ENCODE results near the gene SETD2. TPM values are rescaled to one million over a fixed set of nuclear protein-coding genes. Genes with fewer than 3 reads are reported as not detected.

Gene SETD2
- polyA plus RNA-seq, 1 donor, result 35.8 TPM

DNA sequence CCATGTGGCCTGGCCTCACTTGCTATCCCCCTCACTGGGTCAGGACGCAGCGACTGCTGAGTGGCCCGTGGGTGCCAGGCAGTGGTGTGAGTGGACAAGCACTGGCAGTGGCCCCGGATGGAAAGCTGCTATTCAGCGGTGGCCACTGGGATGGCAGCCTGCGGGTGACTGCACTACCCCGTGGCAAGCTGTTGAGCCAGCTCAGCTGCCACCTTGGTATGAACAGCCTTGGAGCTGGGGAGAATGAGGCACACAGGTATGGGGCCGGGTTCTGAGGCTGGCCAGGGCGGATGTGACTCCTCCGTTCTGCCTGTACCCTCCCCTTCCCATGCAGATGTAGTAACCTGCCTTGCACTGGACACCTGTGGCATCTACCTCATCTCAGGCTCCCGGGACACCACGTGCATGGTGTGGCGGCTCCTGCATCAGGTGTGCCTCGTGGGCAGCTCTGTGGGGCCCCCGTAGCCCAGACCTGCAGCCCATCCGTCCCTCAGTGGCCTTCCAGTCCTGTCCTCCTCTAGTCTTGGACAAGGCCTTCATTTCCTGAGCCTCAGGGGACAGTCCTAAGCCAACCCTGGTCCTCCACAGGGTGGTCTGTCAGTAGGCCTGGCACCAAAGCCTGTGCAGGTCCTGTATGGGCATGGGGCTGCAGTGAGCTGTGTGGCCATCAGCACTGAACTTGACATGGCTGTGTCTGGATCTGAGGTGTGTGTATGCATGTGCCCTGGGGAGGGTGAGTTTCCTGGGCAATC is 156.3 kb downstream of the SETD2 start:
- DNase-seq, result no peak

DNA sequence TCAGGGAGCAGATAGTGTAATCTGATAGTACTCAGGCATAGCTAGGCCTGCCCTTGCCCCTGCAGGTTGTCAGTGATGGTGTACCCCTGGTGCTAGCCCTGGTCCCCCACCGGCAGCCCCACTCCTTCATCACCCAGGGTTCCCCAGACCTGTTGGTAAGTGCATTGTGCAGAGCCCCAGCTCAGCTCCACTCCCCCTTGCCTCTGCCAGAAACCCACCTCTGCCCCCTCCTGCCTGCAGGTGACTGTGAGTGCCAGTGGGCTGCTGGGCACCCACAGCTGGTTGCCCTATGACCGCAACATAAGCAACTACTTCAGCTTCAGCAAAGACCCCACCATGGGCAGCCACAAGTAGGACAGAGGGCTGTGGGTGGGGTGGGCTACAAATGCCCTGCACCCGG is 156.9 kb downstream of the SETD2 start:
- no peak for DNase-seq

DNA sequence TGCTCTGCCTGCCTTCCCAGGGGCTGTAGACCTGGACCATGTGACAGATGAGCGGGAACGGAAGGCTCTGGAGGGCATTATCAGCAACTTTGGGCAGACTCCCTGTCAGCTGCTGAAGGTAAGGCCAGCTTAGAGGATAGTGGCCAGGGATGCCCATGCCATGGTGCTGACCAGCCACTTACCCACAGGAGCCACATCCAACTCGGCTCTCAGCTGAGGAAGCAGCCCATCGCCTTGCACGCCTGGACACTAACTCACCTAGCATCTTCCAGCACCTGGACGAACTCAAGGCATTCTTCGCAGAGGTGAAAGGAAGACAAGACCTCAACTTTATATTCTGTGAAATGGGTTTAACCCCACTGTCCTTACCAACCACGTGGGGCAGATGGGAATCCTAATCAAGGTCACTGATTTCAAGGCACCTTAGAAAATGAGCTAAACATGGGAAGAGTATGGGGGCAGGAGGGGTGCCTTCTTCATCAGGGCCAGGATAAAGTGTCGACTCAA is 157.7 kb downstream of the SETD2 start:
- no peak for DNase-seq

DNA sequence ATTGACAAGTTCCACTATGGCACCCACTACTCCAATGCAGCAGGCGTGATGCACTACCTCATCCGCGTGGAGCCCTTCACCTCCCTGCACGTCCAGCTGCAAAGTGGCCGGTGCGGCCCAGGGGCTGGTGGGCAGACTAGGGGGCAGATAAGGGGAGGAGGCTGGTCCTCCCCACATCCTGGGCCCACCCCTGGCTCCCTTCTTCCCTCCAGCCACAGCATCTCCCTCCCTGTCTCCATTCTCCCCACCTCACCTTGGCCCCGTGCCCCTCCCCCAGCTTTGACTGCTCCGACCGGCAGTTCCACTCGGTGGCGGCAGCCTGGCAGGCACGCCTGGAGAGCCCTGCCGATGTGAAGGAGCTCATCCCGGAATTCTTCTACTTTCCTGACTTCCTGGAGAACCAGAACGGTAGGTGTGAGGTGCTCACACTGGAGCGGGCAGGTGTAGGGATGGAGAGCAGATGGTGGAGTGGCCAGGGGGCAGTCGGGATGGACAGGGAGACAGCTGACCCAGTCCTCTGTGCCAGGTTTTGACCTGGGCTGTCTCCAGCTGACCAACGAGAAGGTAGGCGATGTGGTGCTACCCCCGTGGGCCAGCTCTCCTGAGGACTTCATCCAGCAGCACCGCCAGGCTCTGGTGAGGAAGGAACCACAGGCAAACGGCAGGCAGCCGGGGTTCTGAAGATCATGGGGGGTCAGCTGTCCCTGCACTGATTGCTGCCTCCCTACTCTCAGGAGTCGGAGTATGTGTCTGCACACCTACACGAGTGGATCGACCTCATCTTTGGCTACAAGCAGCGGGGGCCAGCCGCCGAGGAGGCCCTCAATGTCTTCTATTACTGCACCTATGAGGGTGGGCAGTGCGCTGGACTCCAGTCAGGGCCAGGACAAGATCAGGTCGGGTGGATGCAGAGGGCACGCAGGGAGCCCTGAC is 158.4 kb downstream of the SETD2 start:
- no peak for DNase-seq

DNA sequence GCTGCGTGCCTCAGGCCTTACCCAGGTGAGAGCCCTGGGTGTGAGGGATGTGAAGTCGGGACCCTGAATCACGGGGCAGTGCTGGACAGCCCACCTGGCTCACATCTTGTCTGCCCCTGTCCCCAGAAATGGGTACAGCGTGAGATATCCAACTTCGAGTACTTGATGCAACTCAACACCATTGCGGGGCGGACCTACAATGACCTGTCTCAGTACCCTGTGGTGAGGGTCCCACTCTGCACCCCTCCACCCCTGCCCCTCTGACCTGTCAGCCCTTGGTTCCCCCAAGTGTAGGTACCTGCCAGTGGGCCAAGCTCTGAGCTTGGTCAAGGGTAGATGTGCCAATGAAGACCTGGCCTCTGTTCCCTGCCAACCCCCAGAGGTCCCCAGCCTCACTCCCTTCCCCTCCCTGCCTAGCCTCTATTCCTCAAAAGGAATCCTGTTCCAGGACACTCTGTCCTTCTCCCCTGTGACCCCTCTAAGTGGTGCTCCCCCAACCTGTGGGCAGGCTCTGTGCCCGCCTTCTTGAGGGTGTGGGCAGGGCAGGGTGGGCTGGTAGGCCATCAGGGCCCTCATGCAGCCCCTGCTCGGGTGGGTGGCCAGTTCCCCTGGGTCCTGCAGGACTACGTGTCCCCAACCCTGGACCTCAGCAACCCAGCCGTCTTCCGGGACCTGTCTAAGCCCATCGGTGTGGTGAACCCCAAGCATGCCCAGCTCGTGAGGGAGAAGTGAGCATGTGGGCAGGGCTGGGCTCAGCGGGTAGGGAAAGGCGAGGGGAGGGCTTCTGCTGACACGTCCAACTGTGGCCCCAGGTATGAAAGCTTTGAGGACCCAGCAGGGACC is 159.3 kb downstream of the SETD2 start:
- no peak for DNase-seq

DNA sequence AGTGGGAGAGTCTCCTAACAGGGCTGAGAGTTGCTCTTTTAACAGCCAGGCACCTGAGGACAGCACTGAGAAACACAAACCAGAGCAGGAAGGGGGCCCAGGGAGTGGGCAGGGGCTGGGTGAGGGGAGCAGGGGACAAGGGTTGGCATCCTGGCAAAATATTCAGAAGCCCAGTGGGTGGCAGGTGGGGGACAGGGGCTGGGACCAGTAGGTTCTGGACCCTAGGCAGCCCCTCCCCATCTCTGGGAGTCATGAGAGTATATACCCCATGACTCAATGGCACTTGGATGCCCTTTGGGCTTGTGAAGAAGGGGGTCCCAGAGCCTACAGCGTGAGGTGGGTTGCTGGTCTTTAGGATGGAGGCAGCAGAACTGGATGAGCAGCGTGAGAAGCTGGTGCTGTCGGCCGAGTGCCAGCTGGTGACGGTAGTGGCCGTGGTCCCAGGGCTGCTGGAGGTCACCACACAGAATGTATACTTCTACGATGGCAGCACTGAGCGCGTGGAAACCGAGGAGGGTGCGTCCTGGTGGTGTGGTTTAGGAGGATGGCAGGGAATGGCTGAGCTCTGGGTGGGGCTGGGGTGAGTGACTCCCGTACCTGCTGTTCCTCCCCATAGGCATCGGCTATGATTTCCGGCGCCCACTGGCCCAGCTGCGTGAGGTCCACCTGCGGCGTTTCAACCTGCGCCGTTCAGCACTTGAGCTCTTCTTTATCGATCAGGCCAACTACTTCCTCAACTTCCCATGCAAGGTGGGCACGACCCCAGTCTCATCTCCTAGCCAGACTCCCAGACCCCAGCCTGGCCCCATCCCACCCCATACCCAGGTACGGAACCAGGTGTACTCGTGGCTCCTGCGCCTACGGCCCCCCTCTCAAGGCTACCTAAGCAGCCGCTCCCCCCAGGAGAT is 160.2 kb downstream of the SETD2 start:
- DNase-seq, result no peak

DNA sequence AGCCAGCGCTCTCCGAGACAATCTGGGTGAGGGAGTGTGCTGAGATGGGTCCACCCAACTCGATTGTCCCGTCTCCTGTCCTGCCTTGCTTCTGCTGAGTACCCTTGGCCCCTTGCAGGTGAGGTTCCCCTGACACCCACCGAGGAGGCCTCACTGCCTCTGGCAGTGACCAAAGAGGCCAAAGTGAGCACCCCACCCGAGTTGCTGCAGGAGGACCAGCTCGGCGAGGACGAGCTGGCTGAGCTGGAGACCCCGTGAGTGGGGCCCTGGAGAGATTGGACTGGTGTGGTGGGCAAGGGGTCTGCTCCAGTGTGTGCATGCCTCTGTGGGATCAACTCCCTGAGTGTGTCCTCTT is 160.9 kb downstream of the SETD2 start:
- DNase-seq, result no peak

DNA sequence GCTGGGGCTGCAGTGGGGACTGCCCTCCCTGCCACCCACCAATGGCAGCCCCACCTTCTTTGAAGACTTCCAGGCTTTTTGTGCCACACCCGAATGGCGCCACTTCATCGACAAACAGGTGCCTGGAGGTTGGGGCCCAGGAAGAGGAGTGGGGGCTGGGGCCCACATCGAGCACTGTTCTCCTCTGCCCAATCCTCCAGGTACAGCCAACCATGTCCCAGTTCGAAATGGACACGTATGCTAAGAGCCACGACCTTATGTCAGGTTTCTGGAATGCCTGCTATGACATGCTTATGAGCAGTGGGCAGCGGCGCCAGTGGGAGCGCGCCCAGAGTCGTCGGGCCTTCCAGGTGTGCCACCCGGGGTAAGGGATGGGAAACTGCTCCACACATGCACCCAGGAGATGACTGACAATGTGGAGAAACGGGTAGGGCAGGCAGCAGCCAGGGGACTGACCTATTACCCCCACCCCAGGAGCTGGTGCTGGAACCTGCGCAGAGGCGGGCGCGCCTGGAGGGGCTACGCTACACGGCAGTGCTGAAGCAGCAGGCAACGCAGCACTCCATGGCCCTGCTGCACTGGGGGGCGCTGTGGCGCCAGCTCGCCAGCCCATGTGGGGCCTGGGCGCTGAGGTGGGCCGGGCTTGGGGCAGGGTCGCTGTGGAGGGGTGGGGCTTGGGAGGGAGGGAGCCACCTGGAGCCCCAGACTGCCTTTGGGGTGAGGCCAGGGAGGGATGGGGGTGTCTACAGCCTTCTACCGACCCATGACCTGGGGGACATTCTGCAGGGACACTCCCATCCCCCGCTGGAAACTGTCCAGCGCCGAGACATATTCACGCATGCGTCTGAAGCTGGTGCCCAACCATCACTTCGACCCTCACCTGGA is 161.5 kb downstream of the SETD2 start:
- DNase-seq, result no peak

DNA sequence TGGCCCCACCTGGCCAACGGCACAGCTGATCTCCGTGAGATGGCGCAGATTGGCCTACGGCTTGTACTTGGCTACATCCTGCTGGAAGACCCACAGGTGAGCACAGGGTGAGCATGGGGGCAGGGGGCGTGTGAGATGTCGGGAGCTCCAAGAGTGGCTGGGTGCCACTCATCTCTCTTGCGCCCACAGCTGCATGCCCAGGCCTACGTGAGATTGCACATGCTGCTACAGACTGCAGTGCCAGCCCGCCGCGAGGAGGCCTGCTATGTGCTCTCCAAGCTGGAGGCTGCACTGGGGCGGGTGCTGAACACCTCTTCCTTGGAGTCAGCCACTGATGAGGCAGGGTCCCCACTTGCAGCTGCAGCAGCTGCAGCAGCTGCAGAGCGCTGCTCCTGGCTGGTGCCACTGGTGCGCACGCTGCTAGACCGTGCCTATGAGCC is 162.2 kb downstream of the SETD2 start:
- no peak for DNase-seq

DNA sequence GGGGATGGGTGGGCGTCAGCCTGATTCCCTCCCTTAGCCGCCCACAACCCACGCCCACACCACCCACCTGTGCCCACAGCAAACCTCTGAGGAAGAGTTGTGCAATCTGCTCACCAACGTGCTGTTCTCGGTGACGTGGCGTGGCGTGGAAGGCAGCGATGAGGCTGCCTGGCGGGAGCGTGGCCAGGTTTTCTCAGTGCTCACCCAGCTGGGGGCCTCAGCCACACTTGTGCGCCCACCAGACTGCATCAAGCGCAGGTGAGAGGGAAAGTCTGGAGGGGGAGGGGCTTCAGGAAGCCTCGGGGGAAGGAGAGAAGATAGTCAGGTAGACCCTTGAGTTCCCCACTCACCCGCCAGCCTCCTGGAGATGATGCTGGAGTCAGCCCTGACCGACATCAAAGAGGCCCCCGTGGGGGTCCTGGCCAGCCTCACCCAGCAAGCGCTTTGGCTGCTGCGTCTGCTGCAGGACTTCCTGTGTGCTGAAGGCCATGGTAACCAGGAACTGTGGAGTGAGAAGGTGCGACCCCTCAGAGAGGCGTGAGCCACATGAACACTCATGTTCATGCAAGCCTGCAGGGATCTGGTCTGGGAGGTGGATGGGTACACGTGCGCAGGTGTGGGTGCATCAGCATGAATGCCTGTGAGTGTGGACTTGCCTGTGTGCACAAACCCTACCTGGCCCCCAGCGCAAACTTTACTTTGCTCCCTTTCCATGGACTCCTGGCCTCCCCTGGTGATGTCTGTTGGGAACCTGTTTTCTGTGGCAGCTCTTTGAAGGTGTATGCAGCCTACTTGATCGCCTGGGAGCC is 162.8 kb downstream of the SETD2 start:
- no peak for DNase-seq

DNA sequence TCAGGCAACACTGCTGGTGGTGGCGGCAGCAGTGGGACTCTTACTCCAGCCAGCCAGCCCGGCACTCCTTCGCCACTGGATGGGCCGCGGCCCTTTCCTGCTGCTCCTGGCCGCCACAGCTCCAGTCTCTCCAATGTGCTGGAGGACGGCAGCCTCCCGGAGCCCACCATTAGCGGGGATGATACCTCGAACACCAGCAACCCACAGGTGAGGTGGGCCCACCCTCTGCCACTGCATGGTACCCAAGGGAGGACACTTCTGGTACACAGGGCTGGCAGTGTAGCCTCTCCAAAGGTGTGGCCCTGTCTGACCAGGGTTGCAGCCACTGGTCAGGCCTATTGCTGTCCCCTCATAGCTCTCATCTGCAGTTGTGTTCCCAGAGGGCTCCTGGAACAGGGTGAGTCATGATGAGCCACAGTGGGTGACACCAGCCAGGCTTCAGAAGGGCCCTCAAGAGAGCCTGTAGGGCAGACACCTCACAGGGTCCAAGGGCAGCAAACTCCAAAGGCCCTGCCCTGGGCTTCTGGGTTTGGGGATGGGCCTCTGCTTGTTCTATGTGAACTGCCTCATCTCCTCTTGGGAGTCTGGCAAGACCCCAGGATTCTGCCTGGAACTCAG is 163.6 kb downstream of the SETD2 start:
- DNase-seq, result no peak

DNA sequence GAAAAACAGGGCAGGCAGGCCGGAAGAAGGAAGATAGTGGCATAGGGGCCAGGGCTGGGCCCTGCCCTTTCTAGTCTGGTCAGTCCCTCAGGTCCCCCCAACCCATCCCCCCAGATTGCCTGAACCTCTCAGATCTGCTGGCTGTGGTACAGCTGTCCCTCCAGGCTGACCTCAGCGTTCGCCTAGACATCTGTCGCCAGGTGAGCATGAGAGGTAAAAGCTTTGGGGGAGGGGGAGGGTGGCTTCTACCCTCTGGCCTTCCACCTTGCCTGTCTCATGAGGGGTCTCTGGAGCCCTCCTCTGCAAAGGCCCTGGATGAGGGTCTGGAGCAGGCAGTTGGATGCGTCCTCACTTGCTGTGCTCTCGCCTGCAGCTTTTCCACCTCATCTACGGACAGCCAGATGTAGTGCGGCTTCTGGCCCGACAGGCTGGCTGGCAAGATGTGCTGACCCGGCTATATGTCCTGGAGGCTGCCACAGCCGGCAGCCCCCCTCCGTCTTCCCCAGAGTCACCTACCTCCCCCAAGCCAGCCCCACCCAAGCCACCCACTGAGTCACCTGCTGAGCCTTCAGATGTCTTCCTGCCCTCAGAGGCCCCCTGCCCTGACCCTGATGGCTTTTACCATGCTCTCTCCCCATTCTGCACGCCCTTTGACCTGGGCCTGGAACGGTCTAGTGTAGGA is 164.3 kb downstream of the SETD2 start:
- DNase-seq, result no peak

DNA sequence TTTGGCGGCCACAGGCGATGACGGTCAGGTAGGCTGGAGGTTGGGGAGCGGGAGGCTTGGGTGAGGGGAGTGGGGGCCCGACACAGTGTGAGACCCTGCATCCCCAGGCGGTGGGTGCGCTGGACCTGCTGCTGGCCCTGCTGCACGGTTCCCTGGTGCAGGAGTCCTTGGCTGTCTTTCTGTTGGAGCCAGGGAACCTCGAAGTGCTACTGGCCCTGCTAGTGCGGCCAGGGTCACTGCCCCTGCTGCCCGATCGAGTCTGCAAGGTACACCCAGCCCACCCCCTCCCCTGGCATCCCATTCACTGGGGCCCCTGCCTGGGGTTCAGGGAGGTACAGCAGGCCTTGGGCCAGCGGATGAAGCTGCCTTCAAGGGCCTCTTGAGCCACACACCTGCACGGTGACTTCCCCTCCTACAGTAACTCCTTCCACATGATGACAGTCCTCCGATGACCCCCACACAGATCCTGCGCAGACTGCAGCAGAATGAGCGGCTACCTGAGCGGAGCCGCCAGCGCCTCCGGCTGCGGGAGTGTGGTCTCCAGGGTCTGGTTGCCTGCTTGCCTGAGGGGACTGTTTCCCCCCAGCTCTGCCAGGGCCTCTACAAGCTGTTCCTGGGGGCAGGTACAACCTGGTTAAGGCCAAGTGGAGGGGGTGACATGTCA is 164.9 kb downstream of the SETD2 start:
- no peak for DNase-seq

DNA sequence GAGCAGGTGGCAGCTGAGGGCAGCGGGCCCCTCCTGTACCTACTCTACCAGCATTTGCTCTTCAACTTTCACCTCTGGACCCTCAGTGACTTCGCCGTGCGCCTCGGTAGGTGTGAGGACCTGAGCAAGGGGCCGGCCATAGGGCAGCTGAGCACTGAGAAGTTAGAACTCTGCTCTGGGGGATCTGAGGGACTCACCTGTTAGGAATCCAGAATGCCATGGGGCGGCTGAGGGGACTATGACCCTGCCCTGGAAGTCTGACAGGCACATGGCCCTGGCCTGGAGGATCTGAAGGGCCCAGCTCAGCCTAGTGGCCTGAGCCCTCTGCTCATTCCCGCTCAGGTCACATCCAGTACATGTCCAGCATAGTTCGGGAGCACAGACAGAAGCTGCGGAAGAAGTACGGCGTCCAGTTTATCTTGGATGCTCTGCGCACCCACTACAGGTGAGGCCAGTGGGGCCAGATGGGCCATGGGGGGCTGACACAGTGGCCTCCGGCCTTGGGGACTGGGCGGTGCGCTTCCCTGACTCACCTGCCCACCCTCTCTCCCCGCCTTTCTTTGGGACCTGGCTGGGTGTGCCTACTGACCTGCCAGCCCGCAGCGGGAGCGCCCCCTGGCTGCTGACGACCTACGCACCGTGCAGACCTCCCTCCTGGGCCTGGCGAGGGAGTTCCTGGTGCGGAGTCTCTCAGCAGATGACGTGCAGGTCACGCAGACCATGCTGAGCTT is 165.6 kb downstream of the SETD2 start:
- no peak for DNase-seq

DNA sequence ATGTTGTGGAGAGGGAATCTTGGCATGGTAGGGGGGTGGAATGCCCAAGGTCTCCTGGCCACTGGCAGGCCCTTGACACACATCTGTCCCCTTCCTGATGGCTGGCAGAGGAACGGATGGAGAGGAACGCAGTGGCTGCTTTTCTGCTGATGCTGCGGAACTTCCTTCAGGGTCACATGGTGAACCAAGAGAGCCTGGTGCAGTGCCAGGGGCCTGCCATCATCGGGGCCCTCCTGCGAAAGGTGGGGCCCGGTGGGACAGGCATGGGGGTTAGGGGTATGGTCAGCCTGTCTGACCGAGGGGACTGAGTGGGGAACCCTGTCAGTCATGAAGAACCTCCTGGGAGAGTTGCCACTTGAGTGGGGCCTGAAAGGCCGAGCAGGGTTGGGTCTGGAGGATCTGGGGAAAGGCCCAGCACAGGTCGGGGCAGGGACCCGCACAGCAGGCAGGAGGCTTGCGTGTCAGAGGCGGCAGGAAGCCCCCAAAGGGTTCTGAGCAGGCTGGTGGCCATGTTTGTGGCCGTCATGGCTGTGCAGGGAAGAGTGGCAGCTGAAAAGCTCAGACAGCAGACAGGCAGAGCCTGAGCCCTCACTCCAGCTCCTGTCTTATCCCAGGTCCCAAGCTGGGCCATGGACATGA is 166.3 kb downstream of the SETD2 start:
- no peak for DNase-seq

DNA sequence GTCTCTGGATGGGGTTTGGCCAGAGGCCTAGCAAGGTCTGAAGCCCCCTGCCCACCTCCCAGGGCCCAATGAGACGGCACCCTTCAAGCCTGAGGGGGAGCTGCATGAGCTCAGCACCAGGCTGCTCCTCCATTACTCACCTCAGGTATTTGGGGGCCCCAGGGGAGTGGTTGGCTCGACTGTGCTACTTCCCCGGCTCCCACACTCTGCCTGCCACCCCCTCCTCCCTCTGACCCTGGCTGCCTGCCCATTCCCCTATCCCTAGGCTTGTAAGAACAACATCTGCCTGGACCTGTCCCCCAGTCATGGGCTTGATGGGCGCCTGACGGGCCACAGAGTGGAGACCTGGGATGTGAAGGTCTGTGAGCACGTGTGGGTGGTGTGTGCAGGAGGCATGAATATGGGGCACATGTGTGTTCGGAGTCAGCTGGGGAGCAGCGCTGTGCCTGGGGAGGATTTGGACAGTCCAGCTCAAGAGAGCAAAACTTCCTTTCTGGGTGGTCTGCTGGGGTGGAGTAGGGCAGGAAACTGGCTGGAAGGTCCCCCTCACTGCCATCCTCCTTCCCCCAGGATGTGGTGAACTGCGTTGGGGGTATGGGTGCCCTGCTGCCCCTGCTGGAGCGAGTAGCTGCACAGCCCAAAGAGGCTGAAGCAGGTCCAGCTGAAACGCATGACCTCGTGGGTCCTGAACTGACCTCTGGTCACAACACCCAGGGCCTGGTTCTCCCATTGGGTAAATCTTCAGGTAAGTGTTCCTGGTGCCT is 167.0 kb downstream of the SETD2 start:
- no peak for DNase-seq
